Vagina (tissue), 2 donors: Measurements from ENCODE around the gene SPAM1. TPM values are rescaled to one million over a fixed set of nuclear protein-coding genes. Genes with fewer than 3 reads are reported as not detected.

Source experiments
- DNase-seq, 2 donors: peaks; one replicate each; pipeline ENCODE4 v3.0.0-alpha.2; 2017; ENCODE audit errors: extremely low spot score in 2 of 2
- H3K27ac ChIP-seq: fragments of 200-600 bp; sonication (generic); one replicate; pipeline ENCODE4 v1.5.1; 2019
- H3K27me3 ChIP-seq: fragments of 200-600 bp; sonication (generic); one replicate; pipeline ENCODE4 v1.5.1; 2019
- H3K36me3 ChIP-seq, 2 donors: fragments of 200-600 bp; sonication (generic); one replicate each; pipeline ENCODE4 v1.5.1; 2017 to 2019
- H3K4me1 ChIP-seq: fragments of 200-600 bp; sonication (generic); one replicate; pipeline ENCODE4 v1.5.1; 2019
- H3K4me3 ChIP-seq, 2 donors: fragments of 200-600 bp; sonication (generic); 1 replicate in 1 of 2; 2 replicates in 1 of 2; pipeline ENCODE4 v1.5.1; 2016 to 2019
- H3K9me3 ChIP-seq: fragments of 200-600 bp; sonication (generic); one replicate; pipeline ENCODE4 v1.5.1; 2019
- CTCF ChIP-seq, 3 experiments: fragments of 450-650 bp in 2 of 3; fragments of 200-600 bp in 1 of 3; sonication (generic) in 1 of 3; IDR thresholded peaks; one replicate each; pipeline ENCODE4 v1.5.1; 2017 to 2019; ENCODE audit warnings: antibody characterized with exemption in 3 of 3, mild to moderate bottlenecking in 2 of 3, moderate library complexity in 2 of 3
- POLR2A ChIP-seq, 2 donors: fragments of 450-650 bp; IDR thresholded peaks; one replicate each; pipeline ENCODE4 v1.6.1; 2017; ENCODE audit warnings: antibody characterized with exemption in 2 of 2, mild to moderate bottlenecking in 2 of 2, moderate library complexity in 2 of 2
- POLR2AphosphoS5 ChIP-seq, 2 donors: sonication (generic); formaldehyde crosslinking; IDR thresholded peaks; one replicate each; pipeline ENCODE4 v1.9.0; 2017; ENCODE audit warnings: antibody characterized with exemption in 2 of 2, mild to moderate bottlenecking in 2 of 2, low read depth in 1 of 2; ENCODE audit not compliant: insufficient read depth in 1 of 2
- intact Hi-C: fragments of 100-400 bp; cut with DNase I; formaldehyde crosslinking; loops from one replicate; pipeline ENCODE4 v1.15.1; 2023
- total RNA-seq: library from RNA; depleted of rRNA; stranded (reverse); fragments of >200 nt; gene quantifications from one replicate; pipeline ENCODE4 v1.2.3, GENCODE V29; 2016

The SPAM1 gene
- total RNA-seq, 1 donor from 2014 or later: not detected

- H3K4me3 ChIP-seq: no peak overlapping the region
- H3K36me3 ChIP-seq: no peaks in the 10 kb centered on the region
- intact Hi-C loops: no loop called here
- no peak for DNase-seq
- no peaks in the 10 kb centered on the region for H3K27me3 ChIP-seq
- H3K4me1 ChIP-seq: no peaks in the 10 kb centered on the region
- no peak overlapping the region for H3K27ac ChIP-seq
- TF ChIP-seq POLR2AphosphoS5 (IDR thresholded peaks at IDR 0.05; ENCODE audit: insufficient read depth in 1 of 2, low read depth in 1 of 2) (no peak), CTCF (IDR thresholded peaks at IDR 0.05) (no peak), POLR2A (IDR thresholded peaks at IDR 0.05) (no peak)
- H3K9me3 ChIP-seq: no peaks in the 10 kb centered on the region
Measured at GRCh38 chr7:123944395-123944794, 19.4 kb downstream of the SPAM1 start.

GRCh38 chr7:123945938-123946337 lies 20.9 kb downstream of the SPAM1 start:
- no peaks in the 10 kb centered on the region for H3K4me1 ChIP-seq
- TF ChIP-seq POLR2A (IDR thresholded peaks at IDR 0.05) (no peak), POLR2AphosphoS5 (IDR thresholded peaks at IDR 0.05; ENCODE audit: insufficient read depth in 1 of 2, low read depth in 1 of 2) (no peak), CTCF (IDR thresholded peaks at IDR 0.05) (no peak)
- no peak overlapping the region for H3K4me3 ChIP-seq
- H3K9me3 ChIP-seq: no peaks in the 10 kb centered on the region
- DNase-seq: no peak
- H3K36me3 ChIP-seq: no peaks in the 10 kb centered on the region
- intact Hi-C loops: no loop called here
- H3K27ac ChIP-seq: no peak overlapping the region
- H3K27me3 ChIP-seq: no peaks in the 10 kb centered on the region

GRCh38 chr7:123948136-123948535 lies 23.1 kb downstream of the SPAM1 start:
- intact Hi-C loops: no loop called here
- Histone ChIP-seq H3K9me3 (no peaks in the 10 kb centered on the region), H3K27me3 (no peaks in the 10 kb centered on the region), H3K27ac (no peak overlapping the region), H3K4me3 (no peak overlapping the region), H3K36me3 (no peaks in the 10 kb centered on the region), H3K4me1 (no peaks in the 10 kb centered on the region)
- DNase-seq: no peak
- TF ChIP-seq POLR2A (IDR thresholded peaks at IDR 0.05) (no peak), POLR2AphosphoS5 (IDR thresholded peaks at IDR 0.05; ENCODE audit: insufficient read depth in 1 of 2, low read depth in 1 of 2) (no peak), CTCF (IDR thresholded peaks at IDR 0.05) (no peak)

- H3K4me1 ChIP-seq: no peaks in the 10 kb centered on the region
- TF ChIP-seq POLR2A (IDR thresholded peaks at IDR 0.05): no peak
- TF ChIP-seq POLR2AphosphoS5 (IDR thresholded peaks at IDR 0.05; ENCODE audit: insufficient read depth in 1 of 2, low read depth in 1 of 2): no peak
- no peak for TF ChIP-seq CTCF (IDR thresholded peaks at IDR 0.05)
- intact Hi-C loops: no loop called here
- no peak overlapping the region for H3K4me3 ChIP-seq
- H3K27me3 ChIP-seq: no peaks in the 10 kb centered on the region
- H3K27ac ChIP-seq: no peak overlapping the region
- H3K9me3 ChIP-seq: no peaks in the 10 kb centered on the region
- no peaks in the 10 kb centered on the region for H3K36me3 ChIP-seq
- no peak for DNase-seq
Measured at GRCh38 chr7:123958186-123958703, 33.2 kb downstream of the SPAM1 start.

GRCh38 chr7:123961771-123962170 lies 36.7 kb downstream of the SPAM1 start:
- H3K4me1 ChIP-seq: no peaks in the 10 kb centered on the region
- intact Hi-C loops: no loop called here
- no peaks in the 10 kb centered on the region for H3K27me3 ChIP-seq
- DNase-seq: no peak
- H3K4me3 ChIP-seq: no peak overlapping the region
- TF ChIP-seq POLR2A (IDR thresholded peaks at IDR 0.05): no peak
- TF ChIP-seq POLR2AphosphoS5 (IDR thresholded peaks at IDR 0.05; ENCODE audit: insufficient read depth in 1 of 2, low read depth in 1 of 2): no peak
- no peak for TF ChIP-seq CTCF (IDR thresholded peaks at IDR 0.05)
- no peaks in the 10 kb centered on the region for H3K36me3 ChIP-seq
- no peak overlapping the region for H3K27ac ChIP-seq
- no peaks in the 10 kb centered on the region for H3K9me3 ChIP-seq
